NCI-H1092 treated with DMSO at 0.1 percent for 48 hours (cell line): ENCODE data around the gene COL25A1.

Experiments used
- DNase-seq: peaks from one replicate; lab custom pipeline; 2025; lab: John Stamatoyannopoulos, UW

The COL25A1 gene

DNA sequence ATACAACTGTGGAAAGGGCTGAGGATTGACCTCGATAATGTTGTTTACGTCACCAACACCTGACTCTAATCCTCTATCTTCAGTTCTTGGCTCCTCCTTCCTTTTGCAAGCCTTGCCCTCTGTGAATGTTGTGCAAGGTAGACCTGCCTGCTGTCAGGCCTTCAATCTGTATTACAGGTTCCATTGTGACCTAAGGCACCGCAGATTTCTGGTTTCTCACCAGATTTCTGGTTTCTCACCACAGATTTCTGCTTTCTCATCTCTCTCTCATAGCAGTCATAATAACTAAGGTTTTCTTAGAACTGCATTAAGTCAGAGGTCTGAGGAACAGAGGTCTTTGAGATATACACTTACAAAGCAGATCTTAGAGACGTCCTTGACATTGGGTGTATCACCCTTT is 488.1 kb downstream of the COL25A1 start:
- no peak for DNase-seq

DNA sequence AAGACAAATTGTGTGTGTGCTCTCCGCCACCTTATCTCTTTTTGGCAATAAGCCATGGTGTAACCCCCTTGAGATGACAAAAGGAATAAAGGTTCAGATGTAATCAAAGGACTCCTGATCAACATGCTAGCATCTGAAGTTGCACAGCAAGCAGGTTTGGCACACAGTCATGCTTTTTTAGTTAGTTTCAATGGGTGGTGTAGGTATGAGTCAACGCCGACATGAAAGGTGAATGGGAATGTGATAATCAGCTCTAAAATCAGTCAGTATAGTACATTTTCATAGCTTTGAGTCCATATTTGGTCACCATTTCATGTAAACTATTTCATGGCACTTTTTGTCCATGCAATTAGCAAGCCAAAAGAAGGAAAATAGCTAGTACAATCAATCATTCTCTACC is 489.2 kb downstream of the COL25A1 start:
- no peak for DNase-seq

DNA sequence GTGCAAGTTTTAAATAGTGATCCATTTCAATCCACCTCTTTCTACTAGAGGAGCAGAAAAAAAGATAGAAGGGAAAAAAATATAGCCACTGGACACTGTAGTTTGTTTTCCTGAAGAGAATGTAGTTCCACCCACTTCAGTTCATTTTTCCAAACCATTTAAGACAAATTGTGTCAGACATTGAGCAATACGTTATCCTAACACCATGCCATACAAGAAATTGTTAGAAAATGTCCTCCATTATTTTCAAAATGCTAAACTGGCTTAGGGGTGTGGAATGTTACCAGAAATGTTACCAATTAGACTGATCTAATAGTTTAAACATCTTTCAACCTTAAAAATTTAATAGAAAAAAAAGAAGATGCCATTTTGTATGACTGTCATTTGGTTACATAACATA is 491.0 kb downstream of the COL25A1 start:
- DNase-seq: no peak

DNA sequence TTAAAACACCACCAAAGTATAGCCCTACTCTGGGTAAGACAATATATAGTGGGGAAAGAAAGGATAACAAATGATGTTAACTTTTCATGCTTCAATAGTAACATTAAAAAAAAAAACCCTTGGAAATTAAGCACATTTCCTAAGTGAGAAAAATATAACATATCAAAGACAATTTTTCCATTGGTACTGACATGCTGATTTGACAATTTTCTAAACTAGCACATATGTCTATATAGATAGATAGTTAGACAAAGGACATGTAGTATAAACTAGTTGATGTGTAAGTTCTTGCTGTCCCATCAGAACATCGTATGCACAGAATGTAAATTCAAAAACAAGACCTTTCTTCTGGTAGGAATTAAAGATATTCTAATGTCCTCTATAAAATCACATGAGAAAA is 492.4 kb downstream of the COL25A1 start:
- no peak for DNase-seq

DNA sequence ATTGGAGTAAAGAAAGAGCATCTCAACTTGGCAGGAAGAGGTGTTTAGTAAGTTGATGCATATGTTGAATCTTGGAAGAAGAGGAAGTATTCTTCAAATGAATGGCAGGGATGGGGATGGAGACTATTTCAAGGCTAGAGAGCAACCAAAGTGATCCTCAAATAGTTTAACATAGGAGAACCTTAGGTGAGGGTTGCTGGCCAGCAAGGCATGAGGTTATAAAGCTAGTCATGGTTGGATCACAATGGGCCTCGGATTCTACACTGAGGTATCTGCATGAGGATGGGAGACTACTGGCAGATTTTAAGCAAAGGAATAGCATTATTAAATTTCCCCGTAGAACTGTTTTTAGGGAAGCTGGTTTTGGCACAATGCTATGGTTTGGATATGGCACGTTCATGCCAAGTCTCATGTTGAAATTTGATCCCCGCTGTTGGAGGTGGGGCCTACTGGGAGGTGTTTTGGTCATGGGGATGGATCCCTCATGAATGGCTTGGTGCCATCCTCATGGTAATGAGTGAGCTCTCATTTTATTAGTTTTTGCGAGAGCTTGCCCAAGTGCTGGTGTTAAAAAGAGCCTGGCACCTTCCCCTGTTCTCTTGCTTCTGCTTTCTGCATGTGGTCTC is 497.7 kb downstream of the COL25A1 start:
- DNase-seq: no peak

DNA sequence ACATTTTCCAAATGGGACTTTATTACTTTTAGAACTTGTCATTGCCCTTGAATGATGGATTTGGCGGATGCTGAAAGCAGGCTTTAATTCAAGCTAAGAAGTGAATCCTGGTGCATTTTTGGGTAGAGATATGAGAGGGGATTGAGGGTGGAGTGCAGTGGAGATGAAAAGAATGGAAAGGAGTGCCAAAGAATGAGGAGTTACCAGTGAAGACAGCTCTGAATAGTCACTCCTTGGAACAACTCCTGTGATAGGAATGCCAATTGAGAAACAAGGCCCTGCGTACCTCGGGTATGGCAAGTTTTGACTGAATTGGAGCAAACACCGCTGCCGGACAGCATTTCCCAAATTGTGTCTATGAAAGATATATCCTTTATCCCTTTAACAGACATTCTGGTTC is 503.2 kb downstream of the COL25A1 start:
- DNase-seq: no peak

DNA sequence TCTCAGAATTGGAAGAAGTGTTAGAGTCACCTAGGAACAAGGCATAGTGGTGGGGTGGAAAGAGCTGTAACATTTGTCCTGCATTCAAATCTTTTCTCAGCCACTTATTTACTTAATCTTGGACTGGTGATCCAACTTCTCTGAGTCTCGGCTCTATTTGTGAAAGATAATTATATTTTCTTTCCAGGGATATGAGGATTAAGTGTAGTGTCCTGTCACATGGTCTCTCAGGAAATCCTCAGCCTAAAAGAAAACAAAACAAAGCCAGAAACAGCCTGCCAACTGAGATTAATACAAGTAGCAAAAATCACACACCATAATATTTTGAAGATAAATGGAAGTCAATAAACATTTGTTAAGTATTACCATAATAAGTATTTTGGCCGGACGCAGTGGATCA is 506.3 kb downstream of the COL25A1 start:
- no peak for DNase-seq

DNA sequence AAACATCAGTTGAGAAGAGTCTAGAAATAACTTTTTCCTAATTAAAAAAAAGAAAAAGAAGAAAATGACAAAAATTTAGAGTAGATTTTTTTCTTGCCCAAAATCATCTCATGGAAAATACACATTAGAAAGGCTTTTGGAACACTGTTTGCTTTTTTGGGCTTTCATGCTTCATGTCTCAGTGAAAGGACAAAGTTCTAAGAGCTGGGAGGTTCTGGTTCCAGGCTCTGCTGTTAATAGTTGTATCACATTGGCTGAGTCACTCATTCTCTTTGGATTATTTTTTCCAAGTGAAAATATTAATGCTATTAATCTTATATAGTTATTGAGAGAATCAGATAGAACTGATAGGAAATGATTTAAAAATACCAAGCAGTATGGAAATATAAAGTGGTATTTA is 506.7 kb downstream of the COL25A1 start:
- no peak for DNase-seq

DNA sequence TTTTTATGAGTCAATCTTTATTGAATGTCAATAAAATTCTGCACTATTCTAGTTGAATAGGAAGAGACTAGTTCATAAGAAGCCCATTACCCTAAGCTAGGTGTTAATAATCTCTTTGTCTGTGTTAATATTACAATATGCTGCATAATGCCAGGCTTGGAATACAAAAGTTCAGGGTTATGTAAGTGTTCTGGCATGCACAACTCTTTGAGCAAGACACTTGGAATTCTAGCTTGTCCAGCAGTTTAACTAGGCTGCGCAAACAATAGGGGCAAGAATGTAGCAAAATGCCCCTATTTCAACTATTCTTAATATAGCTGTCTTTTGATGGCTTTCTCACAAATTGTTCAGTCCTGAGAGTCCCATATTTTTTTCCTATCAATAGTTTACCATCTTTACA is 508.3 kb downstream of the COL25A1 start:
- DNase-seq: no peak

DNA sequence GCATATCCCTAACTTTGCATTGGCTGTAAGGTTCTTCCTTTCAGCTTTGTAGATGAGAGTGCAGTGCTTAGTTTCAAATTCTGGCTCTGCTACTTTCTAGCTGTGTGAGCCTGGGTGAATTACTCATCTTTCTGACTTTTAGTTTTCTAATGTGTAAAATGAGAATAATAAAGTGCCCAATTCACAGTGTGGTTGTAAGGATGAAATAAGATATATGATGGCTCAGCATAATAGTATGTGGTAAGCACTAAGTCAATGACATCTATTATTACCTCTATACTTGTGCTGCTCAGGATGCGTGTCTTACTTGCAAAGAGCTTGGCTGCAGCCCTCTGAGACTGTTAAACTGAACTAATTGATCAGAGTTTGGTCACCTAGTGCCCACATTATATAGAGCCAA is 509.0 kb downstream of the COL25A1 start:
- no peak for DNase-seq

DNA sequence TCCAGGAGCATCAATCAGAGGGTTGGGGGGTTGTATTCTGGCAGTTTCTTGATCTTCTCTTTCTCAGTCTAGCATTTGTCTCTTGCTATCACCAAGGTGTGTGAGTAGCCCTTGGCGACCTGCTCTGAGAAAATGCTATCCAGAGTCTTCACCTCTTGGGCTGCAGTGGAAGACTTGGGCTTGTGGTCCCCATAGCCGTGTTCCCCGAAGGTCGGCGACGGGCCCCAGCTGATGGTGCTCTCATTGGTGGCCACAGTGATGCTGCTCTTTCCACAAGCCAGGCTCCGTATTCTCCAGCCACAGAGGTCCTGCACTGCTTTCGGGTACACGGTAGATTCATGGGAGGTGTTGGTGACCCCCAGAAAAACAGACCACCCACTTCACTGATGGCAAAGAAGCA is 513.7 kb downstream of the COL25A1 start:
- DNase-seq: no peak

DNA sequence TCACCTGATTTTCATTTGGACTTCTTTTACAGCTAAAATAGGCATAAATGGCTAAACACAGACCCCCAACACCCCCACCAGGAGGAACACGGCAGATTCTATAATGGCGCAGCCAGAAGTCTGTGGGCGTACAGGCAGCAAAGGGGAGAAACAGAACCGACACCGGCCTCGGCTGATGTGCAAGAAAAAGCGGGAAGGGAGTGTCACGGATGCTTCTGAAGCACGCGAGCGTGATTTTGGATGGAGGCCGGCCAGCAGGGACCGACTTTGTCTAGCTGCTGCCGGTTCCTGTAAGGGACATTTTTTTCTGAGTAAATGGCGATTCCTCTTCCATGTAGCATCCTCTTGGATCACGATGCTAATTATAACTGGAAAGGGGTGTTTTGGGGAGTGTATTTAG is 514.7 kb downstream of the COL25A1 start:
- DNase-seq: no peak

DNA sequence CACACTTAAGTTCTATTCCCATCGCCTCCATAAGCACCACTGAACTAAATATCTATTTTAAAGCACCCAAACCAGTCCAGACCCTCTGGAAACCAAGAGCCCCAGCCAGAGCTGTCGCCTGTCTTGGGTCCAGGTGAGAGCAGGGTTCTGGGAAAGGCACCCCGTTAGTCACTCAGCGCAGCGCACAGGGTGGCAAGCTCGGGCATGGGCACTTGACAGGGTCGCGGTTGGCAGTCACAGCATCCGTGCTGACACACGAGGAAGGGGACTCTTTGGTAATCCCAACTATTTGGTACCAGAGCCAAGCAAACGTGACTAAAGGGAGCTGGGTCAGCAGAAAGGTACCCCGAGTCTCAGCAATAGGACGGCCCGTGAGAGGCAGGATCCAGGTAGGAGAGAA is 515.4 kb downstream of the COL25A1 start:
- DNase-seq: no peak

DNA sequence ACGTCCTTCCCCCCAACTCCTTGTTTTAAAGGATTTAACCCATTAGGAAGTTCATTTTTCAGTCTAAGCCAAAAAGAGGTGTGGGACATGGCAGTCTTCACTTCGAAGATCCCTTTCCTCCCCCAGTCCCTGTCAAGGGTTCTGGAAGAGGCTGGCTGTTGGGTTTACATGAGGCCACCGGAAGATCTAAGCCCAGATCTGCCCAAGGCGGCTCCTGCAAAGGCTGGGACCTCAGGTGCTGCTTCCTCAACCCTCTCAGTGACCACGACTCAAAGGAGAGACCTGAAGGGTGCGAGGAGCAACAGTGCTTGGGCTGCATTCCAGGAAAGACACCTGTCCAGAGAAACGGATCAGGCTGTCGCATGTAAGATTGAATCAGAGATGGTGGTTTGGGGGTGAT is 516.1 kb downstream of the COL25A1 start:
- DNase-seq: no peak

DNA sequence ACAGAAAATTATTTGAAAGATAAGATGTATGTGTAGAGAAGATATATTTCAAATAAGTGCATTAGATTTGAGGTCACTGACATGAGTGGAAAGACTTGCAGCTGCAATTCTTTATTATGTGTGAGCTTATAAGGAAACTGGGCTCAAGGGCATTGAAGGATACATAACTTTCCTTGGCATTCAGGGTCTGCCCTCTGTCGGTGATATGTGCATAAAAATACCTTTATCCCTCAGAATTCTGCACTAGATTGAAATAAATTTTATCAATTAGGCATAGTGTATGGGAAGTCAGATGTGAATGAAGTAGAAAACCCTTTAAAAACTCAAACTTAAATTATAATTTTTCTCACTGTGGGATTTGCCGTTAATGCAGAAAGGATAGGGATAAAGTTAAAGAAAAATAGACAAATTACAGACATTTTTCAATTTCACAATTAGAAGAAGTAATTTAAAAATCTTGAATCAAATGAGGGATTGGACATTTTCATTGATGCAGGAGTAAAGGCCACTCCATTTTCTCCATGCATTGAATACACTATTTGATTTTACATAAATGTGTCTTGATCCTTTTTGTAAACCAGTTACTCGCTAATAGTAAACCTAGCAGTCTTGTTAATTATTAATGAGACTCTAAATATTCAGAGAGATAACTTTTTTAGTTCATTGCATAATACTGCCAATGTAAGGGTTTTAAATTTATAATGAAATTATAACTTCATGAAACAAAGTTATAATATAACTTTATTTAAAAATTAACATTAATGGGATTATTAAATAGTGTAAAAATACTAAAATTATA is 518.6 kb downstream of the COL25A1 start:
- no peak for DNase-seq

DNA sequence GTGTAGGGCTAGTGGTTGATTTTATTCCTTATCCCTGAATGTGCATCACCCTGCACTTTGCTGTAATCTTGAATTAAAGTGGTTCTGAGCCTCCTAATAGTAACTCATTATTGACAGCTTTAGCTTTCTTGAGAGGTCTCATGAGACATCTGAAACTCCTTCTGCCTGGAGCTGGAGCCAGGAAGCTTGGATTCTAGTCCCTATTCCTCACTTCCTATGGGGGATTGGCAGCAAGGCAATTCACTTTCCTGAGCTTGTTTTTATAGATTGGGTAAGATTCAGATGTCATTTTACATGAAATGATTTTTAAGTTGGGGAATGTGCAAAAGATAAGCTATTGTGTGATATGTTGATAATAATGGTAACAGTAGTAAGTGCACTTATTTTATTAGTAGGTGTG is 522.5 kb downstream of the COL25A1 start:
- no peak for DNase-seq

DNA sequence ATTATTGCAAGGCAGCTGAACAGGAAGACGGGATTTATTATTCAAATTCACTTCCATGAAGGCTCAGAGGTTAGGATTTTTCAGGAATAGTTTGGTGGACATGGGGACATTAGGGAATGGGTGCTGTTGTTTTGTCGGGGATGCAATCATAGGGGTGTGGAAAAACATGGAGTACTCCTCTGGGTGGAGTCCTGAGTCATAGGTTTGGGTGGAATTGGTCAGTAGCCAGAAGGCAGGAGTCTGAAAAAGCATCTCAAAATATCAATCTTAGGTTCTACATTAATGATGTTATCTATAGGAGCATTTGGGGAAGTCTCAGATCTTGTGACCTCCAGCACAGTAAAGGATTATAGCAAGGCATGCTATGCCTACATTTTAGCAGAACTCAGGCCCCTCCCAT is 525.1 kb downstream of the COL25A1 start:
- no peak for DNase-seq

DNA sequence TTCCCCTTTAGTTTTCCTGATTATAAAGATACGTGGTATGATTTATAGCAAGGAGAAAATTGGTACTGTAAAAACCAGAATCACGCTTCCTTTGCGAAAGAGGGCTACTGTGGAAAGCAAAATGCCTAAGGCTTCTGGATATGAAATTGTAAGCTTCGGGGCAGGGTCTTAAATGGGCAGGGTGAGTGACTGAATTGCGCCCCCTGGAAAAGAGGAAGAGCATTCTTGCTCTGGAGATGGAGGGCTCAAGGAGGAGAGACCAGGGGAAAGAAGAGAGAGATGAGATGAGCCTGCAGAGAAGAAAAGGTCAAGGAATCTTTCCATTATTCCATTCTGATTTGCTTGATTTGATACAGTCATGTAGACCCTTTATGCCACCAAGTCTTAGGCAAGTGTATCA is 526.5 kb downstream of the COL25A1 start:
- DNase-seq: no peak

DNA sequence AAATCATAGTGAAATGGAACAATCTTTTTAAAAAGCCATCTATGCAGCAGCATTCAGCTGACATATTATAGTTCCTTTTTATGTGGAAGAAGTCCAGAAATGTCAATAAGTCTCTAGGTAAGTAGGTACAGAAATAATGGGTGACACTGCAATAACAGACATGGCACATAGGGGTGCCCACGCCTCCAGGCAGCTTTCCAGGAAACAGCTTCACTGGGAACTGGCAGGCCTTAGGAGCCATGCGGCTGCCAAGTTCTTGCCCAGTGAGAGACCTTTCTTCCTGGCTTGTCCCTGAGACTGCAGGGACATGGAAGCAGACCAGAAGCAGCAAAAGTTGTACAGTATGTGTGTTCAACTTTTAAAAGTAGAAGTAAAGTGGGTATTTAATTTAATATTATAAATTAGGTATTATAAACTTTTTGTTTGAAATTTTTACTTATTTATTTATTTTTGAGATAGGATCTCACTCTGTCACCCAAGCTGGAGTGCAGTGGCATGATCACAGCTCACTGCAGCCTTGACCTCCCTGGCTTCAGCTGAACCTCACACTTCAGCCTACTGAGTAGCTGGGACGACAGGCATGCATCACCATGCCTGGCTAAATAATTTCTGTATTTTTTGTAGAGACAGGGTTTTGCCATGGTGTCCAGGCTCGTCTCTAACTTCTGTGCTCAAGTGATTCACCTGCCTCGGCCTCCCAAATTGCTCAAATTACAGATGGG is 527.5 kb downstream of the COL25A1 start:
- no peak for DNase-seq

DNA sequence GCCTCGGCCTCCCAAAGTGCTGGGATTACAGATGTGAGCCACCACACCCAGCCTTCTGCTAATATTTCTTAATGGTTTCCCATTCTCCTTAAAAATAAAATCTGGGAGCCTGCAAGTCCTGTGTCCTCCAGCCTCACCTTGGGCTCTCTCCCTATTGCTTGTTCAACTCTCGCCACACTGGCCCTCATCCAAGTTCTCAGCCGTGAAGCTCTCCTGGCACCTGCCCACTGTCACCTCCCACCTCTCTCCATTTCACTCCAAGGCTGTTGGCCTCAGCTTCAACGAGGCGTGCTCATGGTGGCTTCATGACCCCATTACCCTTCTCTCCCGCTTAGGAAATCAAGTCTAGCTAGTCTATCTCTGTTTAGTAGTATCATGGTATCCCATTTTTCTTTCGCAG is 530.1 kb downstream of the COL25A1 start:
- DNase-seq: no peak

DNA sequence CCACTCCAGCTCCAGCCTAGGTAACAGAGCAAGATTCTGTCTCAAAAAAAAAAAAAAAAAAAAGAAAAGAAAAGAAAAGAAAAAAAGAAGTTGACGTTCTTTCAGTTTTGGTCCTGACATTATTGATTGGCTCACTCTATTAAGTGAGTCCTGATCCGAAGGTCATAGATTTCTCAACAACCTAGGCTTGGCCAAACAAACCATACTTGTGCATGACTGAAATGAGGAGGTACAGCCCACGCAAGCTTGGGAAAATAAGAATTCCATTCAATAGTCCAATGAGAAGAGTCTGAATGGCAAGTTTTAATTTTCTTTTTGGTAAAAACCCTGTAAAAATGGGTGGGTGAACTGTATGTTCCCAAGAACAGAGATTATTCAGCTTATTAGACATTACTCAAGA is 536.4 kb downstream of the COL25A1 start:
- no peak for DNase-seq

DNA sequence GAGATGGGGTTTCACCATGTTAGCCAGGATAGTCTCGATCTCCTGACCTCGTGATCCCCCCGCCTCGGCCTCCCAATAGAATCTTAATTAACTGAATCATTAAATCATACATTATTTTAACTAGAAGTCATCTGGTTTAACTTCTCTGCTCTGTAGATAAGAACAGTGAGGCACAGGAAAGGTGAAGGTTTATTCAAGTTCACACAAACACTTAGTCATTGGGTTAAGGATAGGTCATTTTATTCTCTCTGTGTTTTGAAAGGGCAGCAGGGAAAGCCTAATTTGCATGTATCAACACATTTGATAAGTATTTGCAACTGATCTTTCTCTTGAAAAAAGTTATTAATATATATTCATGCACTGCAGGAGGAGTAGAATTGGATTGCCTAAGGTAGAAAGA is 538.5 kb downstream of the COL25A1 start:
- no peak for DNase-seq

DNA sequence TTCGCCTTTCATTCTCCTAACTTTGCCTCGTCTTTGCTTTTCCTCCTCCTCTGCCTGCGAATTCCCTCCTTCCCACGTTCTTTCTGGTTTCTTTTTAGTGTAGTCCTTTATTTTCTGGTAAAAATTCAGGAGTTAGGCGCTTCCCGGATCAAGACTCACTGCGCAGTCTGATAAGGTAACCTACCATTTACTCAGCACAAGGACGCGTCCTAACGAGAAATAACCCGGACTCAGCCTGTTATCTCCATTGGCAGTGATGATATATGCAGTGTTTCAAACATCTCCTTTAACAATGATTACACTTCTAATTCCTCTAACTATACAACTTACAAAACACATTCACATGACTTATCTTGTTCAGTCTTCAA is 539.2 kb downstream of the COL25A1 start:
- DNase-seq: no peak
